Lung (tissue), 12 donors: Measurements from ENCODE around the gene CHTF8. TPM values are rescaled to one million over a fixed set of nuclear protein-coding genes. Genes with fewer than 3 reads are reported as not detected.
"Not testable (repeated sequence)": the region's sequence is repeated elsewhere in the genome, so short reads cannot be mapped to it uniquely, and the experiment has no call there.

Source experiments
- ATAC-seq: fragments of 200-7000 bp; cut with Tn5 transposase; one replicate; pipeline ENCODE4 v1.9.1; 2020; ENCODE audit warnings: moderate number of reproducible peaks; ENCODE audit not compliant: insufficient read depth, low FRiP score
- DNase-seq, 3 donors: peaks; one replicate each; pipeline ENCODE4 v3.0.0-alpha.2; 2013 to 2017
- H3K27ac ChIP-seq, 2 donors: one replicate each; pipeline ENCODE4 v1.5.1; 2013; ENCODE audit warnings: mild to moderate bottlenecking in 2 of 2, moderate library complexity in 2 of 2, control low read depth in 1 of 2, inconsistent platforms in 1 of 2, low read depth in 1 of 2, low read length in 1 of 2
- H3K27me3 ChIP-seq, 3 donors: one replicate each; pipeline ENCODE4 v1.5.1; 2013; ENCODE audit warnings: low read length in 2 of 3; ENCODE audit not compliant: control insufficient read depth in 3 of 3, insufficient read depth in 3 of 3
- H3K36me3 ChIP-seq, 4 donors: one replicate each; pipeline ENCODE4 v1.5.1; 2013; ENCODE audit warnings: low read length in 4 of 4, mild to moderate bottlenecking in 1 of 4, moderate library complexity in 1 of 4; ENCODE audit not compliant: control insufficient read depth in 4 of 4, insufficient read depth in 4 of 4
- H3K4me1 ChIP-seq, 5 donors: one replicate each; pipeline ENCODE4 v1.5.1; 2013; ENCODE audit warnings: low read length in 5 of 5, mild to moderate bottlenecking in 2 of 5, moderate library complexity in 1 of 5; ENCODE audit not compliant: control insufficient read depth in 5 of 5, insufficient read depth in 5 of 5
- H3K4me3 ChIP-seq: one replicate; pipeline ENCODE4 v1.5.1; 2013; ENCODE audit warnings: mild to moderate bottlenecking, control low read depth, moderate library complexity
- H3K9ac ChIP-seq, 2 donors: one replicate each; pipeline ENCODE4 v1.5.1; 2013; ENCODE audit warnings: low read length in 2 of 2, control low read depth in 1 of 2; ENCODE audit not compliant: insufficient read depth in 1 of 2
- H3K9me3 ChIP-seq, 4 donors: one replicate each; pipeline ENCODE4 v1.5.1; 2013; ENCODE audit warnings: low read length in 3 of 4, mild to moderate bottlenecking in 1 of 4, moderate library complexity in 1 of 4; ENCODE audit not compliant: control insufficient read depth in 4 of 4, insufficient read depth in 3 of 4
- WGBS, 2 donors: extraction: QIAGEN DNeasy Blood & Tissue Kit; methylation state at CpG; one replicate each; pipeline ENCODE4 v1.1.7; 2013; 5-methylcytosine and 5-hydroxymethylcytosine counted together
- polyA plus RNA-seq, 2 donors: library from polyadenylated mRNA; stranded (reverse); fragments of 200-250 nt; gene quantifications; one replicate each; pipeline ENCODE4 v1.2.1, GENCODE V29; 2013
- total RNA-seq, 2 donors: library from RNA; depleted of rRNA in 1 of 2; stranded (reverse); fragments of >200 nt in 1 of 2; gene quantifications; one replicate each; pipeline ENCODE4 v1.2.1, GENCODE V29; 2014 to 2021
- TF ChIP-seq, protein P1 (sequence below): IDR thresholded peaks from 2 replicates; pipeline ENCODE4 v1.5.1; 2012; ENCODE audit warnings: mild to moderate bottlenecking; ENCODE audit errors: control extremely low read depth, extremely low read depth
- donor health status: control.
- donor health status: control.
- donor health status: Bipolar disorder and iron deficiency.
- donor health status: healthy.
- donor health status: DM: yes; HTN: yes; CAD: no.

The CHTF8 gene
- total and polyA plus RNA-seq, 4 donors = 26.0 to 101 (median 81.5) TPM

DNA sequence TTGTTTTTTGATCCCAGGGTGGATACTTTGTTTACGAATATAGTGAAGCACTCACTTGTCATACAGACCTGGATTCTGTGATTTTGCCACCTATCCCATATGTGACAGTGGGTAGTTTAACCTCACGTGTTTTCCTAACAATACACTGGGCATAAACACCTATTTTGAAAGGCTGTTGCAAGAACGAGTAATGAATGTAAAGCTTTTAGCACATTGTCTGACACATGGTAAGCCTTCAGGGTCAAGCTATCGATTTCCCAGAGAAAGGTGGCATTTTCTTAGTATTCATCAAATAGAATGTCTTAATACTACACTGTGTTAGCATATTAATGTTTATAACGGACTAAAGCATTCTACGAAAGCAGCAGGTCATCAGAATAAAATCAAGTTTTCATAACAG lies 1.9 kb downstream of the CHTF8 start:
- TF ChIP-seq, protein P1, sequence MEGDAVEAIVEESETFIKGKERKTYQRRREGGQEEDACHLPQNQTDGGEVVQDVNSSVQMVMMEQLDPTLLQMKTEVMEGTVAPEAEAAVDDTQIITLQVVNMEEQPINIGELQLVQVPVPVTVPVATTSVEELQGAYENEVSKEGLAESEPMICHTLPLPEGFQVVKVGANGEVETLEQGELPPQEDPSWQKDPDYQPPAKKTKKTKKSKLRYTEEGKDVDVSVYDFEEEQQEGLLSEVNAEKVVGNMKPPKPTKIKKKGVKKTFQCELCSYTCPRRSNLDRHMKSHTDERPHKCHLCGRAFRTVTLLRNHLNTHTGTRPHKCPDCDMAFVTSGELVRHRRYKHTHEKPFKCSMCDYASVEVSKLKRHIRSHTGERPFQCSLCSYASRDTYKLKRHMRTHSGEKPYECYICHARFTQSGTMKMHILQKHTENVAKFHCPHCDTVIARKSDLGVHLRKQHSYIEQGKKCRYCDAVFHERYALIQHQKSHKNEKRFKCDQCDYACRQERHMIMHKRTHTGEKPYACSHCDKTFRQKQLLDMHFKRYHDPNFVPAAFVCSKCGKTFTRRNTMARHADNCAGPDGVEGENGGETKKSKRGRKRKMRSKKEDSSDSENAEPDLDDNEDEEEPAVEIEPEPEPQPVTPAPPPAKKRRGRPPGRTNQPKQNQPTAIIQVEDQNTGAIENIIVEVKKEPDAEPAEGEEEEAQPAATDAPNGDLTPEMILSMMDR = no peak
- Histone ChIP-seq H3K9me3 (no peaks in the 10 kb centered on the region), H3K4me3 (no peak overlapping the region), H3K4me1 (peaks cover 3 to 23% (median 11%) of the 10 kb centered on the region in 5 donors), H3K36me3 (peaks cover 0 to 4% (median 3%) of the 10 kb centered on the region in 4 donors), H3K9ac (no peak overlapping the region), H3K27ac (no peak overlapping the region), H3K27me3 (no peaks in the 10 kb centered on the region)
- ATAC-seq (no peak), DNase-seq (no peak)
- 66 to 71% methylated on average over 6 of the region's 6 CpGs for WGBS, 2 donors

DNA sequence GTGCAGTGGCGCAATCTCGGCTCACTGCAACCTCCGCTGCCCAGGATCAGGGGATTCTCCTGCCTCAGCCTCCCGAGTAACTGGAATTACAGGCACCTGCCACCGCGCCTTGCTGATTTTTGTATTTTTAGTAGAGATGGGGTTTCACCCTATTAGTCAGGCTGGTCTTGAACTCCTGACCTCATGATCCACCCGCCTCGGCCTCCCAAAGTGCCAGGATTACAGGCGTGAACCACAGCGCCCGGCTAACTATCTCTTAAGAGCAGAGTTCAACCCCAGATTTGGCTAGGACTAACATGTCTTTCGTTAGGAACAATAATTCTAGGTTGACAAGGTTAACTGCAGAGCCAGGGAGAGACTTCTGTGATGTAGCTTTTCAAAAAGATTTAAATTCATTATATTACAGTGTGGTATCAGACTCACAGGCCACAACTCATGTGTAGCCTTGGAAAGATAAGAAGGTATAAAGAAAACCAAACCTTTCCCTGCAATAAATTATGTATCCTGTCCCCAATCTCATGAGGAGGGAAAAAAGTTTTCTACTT lies 4.3 kb downstream of the CHTF8 start:
- Histone ChIP-seq H3K36me3 (peaks cover 0 to 4% (median 2%) of the 10 kb centered on the region in 4 donors), H3K27me3 (no peaks in the 10 kb centered on the region), H3K27ac (no peak overlapping the region), H3K9me3 (no peaks in the 10 kb centered on the region), H3K9ac (no peak overlapping the region), H3K4me3 (no peak overlapping the region), H3K4me1 (peaks cover under 1 to 11% (median 10%) of the 10 kb centered on the region in 5 donors)
- TF ChIP-seq, protein P1 = no peak
- WGBS, 2 donors = 93 to 94% methylated on average over 12 of the region's 12 CpGs
- no peak for ATAC-seq
- no peak for DNase-seq

DNA sequence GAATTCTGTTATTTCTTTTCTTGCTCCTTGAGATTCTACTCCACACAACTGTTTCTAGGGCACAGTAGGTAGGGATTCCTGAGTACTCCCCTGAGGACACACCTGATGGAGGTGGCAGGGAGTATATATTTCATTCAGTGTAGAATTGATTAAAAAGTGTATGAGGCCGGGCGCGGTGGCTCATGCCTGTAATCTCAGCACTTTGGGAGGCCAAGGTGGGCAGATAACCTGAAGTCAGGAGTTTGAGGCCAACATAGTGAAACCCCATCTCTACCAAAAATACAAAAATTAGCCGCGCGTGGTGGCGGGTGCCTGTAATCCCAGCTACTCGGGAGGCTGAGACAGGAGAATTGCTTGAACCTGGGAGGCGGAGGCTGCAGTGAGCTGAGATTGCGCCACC lies 5.6 kb downstream of the CHTF8 start:
- DNase-seq, H3K27me3 ChIP-seq, H3K9me3 ChIP-seq, H3K4me3 ChIP-seq, ATAC-seq, H3K36me3 ChIP-seq, H3K9ac ChIP-seq, H3K27ac ChIP-seq: not testable (repeated sequence)
- 95 to 96% methylated on average over 10 of the region's 10 CpGs for WGBS, 2 donors
- peaks cover 0 to 11% (median 9%) of the 10 kb centered on the region in 5 donors for H3K4me1 ChIP-seq

DNA sequence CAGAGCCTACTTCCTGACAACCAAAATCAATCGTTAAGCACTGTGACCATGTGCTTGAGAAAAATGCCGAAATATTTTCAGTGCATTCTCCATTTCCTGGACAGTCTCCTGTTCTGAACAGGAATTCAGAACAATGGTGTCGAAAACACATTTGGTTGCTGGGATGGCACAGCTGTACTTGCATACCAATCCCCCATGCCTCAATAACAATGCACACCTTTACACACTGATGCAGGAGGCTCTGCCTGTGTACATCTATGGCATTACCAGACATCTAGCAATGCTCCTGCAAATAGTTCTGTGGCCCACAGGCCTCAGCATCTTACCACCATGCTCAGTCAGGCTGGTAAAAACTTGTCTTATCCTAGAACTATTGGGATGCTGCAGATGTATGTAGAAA lies 6.2 kb downstream of the CHTF8 start:
- H3K9ac ChIP-seq = no peak overlapping the region
- no peaks in the 10 kb centered on the region for H3K9me3 ChIP-seq
- H3K27ac ChIP-seq = no peak overlapping the region
- peaks cover 0 to 4% (median 2%) of the 10 kb centered on the region in 4 donors for H3K36me3 ChIP-seq
- DNase-seq = no peak
- ATAC-seq = no peak
- H3K4me1 ChIP-seq = peaks cover 0 to 11% (median 8%) of the 10 kb centered on the region in 5 donors
- 73 to 78% methylated on average over 3 of the region's 3 CpGs for WGBS, 2 donors
- H3K4me3 ChIP-seq = no peak overlapping the region
- H3K27me3 ChIP-seq = no peaks in the 10 kb centered on the region
- TF ChIP-seq, protein P1 = no peak

DNA sequence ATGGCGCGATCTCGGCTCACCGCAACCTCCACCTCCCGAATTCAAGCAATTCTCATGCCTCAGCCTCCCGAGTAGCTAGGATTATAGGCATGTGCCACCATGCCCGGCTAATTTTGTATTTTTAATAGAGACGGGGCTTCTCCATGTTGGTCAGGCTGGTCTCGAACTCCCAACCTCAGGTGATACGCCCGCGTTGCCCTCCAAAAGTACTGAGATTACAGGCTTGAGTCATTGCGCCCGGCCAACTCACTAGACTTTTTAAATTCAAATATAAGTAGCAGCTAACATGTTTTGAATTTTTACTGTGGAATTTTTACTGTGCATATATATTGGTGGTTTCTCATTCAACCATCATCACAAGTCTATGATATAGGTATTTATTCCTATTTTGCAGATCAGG lies 7.4 kb downstream of the CHTF8 start:
- not testable (repeated sequence) for H3K27ac ChIP-seq, H3K27me3 ChIP-seq, H3K9ac ChIP-seq, H3K4me1 ChIP-seq, ATAC-seq, H3K9me3 ChIP-seq, DNase-seq, H3K4me3 ChIP-seq
- 95 to 97% methylated on average over 14 of the region's 14 CpGs for WGBS, 2 donors
- H3K36me3 ChIP-seq = peaks cover 4 to 16% (median 11%) of the 10 kb centered on the region in 4 donors

DNA sequence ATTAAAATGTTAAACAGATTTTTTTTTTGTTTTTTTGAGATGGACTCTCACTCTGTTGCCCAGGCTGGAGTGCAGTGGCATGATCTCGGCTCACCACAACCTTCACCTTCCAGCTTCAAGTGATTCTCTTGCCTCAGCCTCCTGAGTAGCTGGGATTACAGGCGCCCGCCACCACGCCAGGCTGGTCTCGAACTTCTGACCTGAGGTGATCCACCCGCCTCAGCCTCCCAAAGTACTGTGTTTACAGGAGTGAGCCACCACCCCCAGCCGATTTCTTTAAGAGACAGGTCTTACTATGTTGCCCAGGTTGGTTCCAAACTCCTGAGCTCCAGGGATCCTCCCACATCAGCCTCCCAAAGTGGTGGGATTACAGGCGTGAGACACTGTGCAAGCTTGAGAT lies 8.0 kb downstream of the CHTF8 start:
- not testable (repeated sequence) for H3K9ac ChIP-seq, DNase-seq, H3K9me3 ChIP-seq, H3K4me3 ChIP-seq, H3K27ac ChIP-seq, H3K27me3 ChIP-seq, H3K4me1 ChIP-seq, ATAC-seq
- peaks cover 5 to 22% (median 16%) of the 10 kb centered on the region in 4 donors for H3K36me3 ChIP-seq
- 88 to 91% methylated on average over 8 of the region's 8 CpGs for WGBS, 2 donors
